HepG2 (cell line): Measurements from ENCODE around the gene MFAP2. TPM values are rescaled to one million over a fixed set of nuclear protein-coding genes. Genes with fewer than 3 reads are reported as not detected.

Source experiments
- CREB1 ChIP-seq, 2 experiments: fragments of 450-650 bp in 1 of 2; IDR thresholded peaks; 2 replicates each; pipeline ENCODE4 v1.6.1; 2016 to 2017; ENCODE audit warnings: control low read depth in 1 of 2, mild to moderate bottlenecking in 1 of 2, missing compliant biosample characterization in 1 of 2, missing genetic modification characterization in 1 of 2
- IKZF4 ChIP-seq: sonication (generic); formaldehyde crosslinking; IDR thresholded peaks from 2 replicates; pipeline ENCODE4 v1.5.1; 2020; ENCODE audit warnings: borderline replicate concordance, mild to moderate bottlenecking, low read depth, missing genetic modification reagents; ENCODE audit errors: not compliant biosample characterization
- KLF15 ChIP-seq: sonication (generic); formaldehyde crosslinking; IDR thresholded peaks from 2 replicates; pipeline ENCODE4 v1.8.1; 2023; ENCODE audit warnings: borderline replicate concordance, mild to moderate bottlenecking, inconsistent platforms, missing genetic modification reagents, mixed read lengths
- KLF16 ChIP-seq, 2 experiments: sonication (generic) in 1 of 2; formaldehyde crosslinking in 1 of 2; IDR thresholded peaks; 2 replicates each; pipeline versions ENCODE4 v1.6.1 to v1.8.0; 2016 to 2023; ENCODE audit warnings: missing genetic modification reagents in 2 of 2, missing compliant biosample characterization in 1 of 2
- MXD4 ChIP-seq: IDR thresholded peaks from 2 replicates; pipeline ENCODE4 v1.6.1; 2016; ENCODE audit warnings: mild to moderate bottlenecking, missing biosample characterization, missing genetic modification reagents
- SNAPC2 ChIP-seq: sonication (generic); formaldehyde crosslinking; IDR thresholded peaks from 2 replicates; pipeline ENCODE4 v1.8.1; 2022; ENCODE audit warnings: mild to moderate bottlenecking, missing genetic modification reagents
- SP4 ChIP-seq: sonication (generic); formaldehyde crosslinking; IDR thresholded peaks from 2 replicates; pipeline ENCODE4 v1.8.1; 2023; ENCODE audit warnings: mild to moderate bottlenecking, missing genetic modification reagents
- TCF7L2 ChIP-seq: IDR thresholded peaks from 2 replicates; pipeline ENCODE4 v1.6.1; 2011; ENCODE audit warnings: mild to moderate bottlenecking, low read depth, low read length, moderate library complexity
- TEAD3 ChIP-seq: optimal IDR thresholded peaks from 2 replicates; pipeline ENCODE3; 2016; ENCODE audit warnings: borderline replicate concordance
- TP53 ChIP-seq: sonication (generic); formaldehyde crosslinking; conservative IDR thresholded peaks from 2 replicates; pipeline ENCODE4 v1.4.0; 2020; ENCODE audit warnings: missing genetic modification reagents
- ZMYM4 ChIP-seq: sonication (generic); formaldehyde crosslinking; IDR thresholded peaks from 2 replicates; pipeline ENCODE4 v1.8.1; 2023; ENCODE audit warnings: mild to moderate bottlenecking, missing genetic modification reagents
- ZNF367 ChIP-seq: sonication (generic); formaldehyde crosslinking; IDR thresholded peaks from 2 replicates; pipeline ENCODE4 v1.4.0; 2020; ENCODE audit warnings: missing genetic modification reagents, borderline replicate concordance
- ZNF512 ChIP-seq: sonication (generic); formaldehyde crosslinking; IDR thresholded peaks from 2 replicates; pipeline ENCODE4 v1.4.0; 2020; ENCODE audit warnings: mild to moderate bottlenecking, missing genetic modification reagents
- ZNF598 ChIP-seq: sonication (generic); formaldehyde crosslinking; IDR thresholded peaks from 2 replicates; pipeline ENCODE4 v1.5.1; 2020; ENCODE audit warnings: mild to moderate bottlenecking, missing genetic modification reagents, borderline replicate concordance
- ZNF646 ChIP-seq: sonication (generic); formaldehyde crosslinking; IDR thresholded peaks from 2 replicates; pipeline ENCODE4 v1.9.0; 2021; ENCODE audit warnings: mild to moderate bottlenecking, missing genetic modification reagents
- polyA plus RNA-seq, 8 experiments: library from polyadenylated mRNA; depleted of rRNA in 3 of 8; stranded (reverse) in 7 of 8; unstranded in 1 of 8; fragments of >200 nt; fragmentation: Illumina TruSeq in 4 of 8; extraction: Trizol in 4 of 8; gene quantifications; 2 replicates each; pipeline versions ENCODE4 v1.2.1 to v1.2.3, GENCODE V29; 2011 to 2016; ENCODE audit warnings: low read depth in 4 of 8, missing spikeins in 1 of 8, mixed read lengths in 1 of 8; ENCODE audit not compliant: insufficient read depth in 1 of 8
- total RNA-seq, 5 experiments: library from RNA; depleted of rRNA; stranded (reverse); fragments of >200 nt; fragmentation: Illumina TruSeq; extraction: Trizol; gene quantifications; 2 replicates each; pipeline ENCODE4 v1.2.3, GENCODE V29; 2016; ENCODE audit warnings: low read depth in 1 of 5
- TF ChIP-seq, protein P1 (sequence below): conservative IDR thresholded peaks from 2 replicates; pipeline ENCODE4 v1.6.1; 2018; ENCODE audit warnings: missing genetic modification reagents

MFAP2 gene
- total and polyA plus RNA-seq, 2 of the 13 experiments (the other 11 are each of a cell fraction or from before 2014, with no cell fraction given), result 1.1 to 1.4 TPM

GRCh38 chr1:17011439-17012307, 31.3 kb upstream of the MFAP2 start, which contains the start of gene ATP13A2 (continued):
- TF ChIP-seq ZNF646 (no peak), KLF16 (CRISPR knock-in tag; IDR thresholded peaks at IDR 0.05) (no peak), TP53 (CRISPR knock-in tag) (no peak), KLF15 (CRISPR knock-in tag) (no peak), SP4 (CRISPR knock-in tag) (peak; percentile 77; the same call in 1 of the 2 replicates), ZMYM4 (CRISPR knock-in tag) (no peak), ZNF598 (CRISPR knock-in tag) (no peak), MXD4 (CRISPR knock-in tag) (no peak), SNAPC2 (CRISPR knock-in tag) (no peak), CREB1 (IDR thresholded peaks at IDR 0.05) (no peak), CREB1 (CRISPR knock-in tag; IDR thresholded peaks at IDR 0.05) (peak; percentile 42; the same call in 1 of the 2 replicates), ZNF512 (no peak), TCF7L2 (no peak), IKZF4 (CRISPR knock-in tag) (no peak), TEAD3 (no peak), ZNF367 (CRISPR knock-in tag) (no peak)
- TF ChIP-seq, protein P1, sequence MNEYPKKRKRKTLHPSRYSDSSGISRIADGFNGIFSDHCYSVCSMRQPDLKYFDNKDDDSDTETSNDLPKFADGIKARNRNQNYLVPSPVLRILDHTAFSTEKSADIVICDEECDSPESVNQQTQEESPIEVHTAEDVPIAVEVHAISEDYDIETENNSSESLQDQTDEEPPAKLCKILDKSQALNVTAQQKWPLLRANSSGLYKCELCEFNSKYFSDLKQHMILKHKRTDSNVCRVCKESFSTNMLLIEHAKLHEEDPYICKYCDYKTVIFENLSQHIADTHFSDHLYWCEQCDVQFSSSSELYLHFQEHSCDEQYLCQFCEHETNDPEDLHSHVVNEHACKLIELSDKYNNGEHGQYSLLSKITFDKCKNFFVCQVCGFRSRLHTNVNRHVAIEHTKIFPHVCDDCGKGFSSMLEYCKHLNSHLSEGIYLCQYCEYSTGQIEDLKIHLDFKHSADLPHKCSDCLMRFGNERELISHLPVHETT (CRISPR knock-in tag), result no peak
